HG03442 (cell line): Measurements from ENCODE around the gene KIRREL2.
"Not testable (repeated sequence)": the region's sequence is repeated elsewhere in the genome, so short reads cannot be mapped to it uniquely, and the experiment has no call there.

Experiments
- ATAC-seq: cut with Tn5 transposase; IDR thresholded peaks from one replicate; pipeline ENCODE4 v1.9.1; 2021; ENCODE audit warnings: mild to moderate bottlenecking, moderate library complexity; ENCODE audit not compliant: unreplicated experiment

Gene KIRREL2

DNA sequence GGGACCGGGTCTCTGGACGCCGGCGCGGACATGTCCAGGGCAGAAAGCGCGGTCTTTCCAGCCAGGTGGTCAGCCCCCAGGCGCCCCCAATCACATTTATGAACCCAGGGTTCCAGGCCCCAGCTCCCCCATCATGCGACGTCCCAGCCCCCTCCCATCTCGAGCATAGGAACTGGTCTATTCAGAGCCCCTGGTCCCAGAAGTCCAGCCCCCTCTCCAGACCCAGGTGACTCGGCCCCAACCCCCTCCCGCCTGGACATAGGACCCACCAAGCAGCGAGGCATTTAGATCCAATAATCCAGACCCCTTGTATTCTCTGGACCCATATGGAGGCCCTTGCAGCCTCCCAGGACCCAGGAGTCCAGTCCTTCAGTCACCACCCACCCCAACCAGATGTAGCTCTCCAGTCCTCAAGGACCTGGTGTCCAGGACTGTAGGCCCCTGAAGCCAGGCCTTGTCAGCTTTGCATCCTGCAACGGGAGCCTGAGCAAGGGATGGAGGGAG is 12.2 kb downstream of the KIRREL2 start:
- ATAC-seq = no peak

DNA sequence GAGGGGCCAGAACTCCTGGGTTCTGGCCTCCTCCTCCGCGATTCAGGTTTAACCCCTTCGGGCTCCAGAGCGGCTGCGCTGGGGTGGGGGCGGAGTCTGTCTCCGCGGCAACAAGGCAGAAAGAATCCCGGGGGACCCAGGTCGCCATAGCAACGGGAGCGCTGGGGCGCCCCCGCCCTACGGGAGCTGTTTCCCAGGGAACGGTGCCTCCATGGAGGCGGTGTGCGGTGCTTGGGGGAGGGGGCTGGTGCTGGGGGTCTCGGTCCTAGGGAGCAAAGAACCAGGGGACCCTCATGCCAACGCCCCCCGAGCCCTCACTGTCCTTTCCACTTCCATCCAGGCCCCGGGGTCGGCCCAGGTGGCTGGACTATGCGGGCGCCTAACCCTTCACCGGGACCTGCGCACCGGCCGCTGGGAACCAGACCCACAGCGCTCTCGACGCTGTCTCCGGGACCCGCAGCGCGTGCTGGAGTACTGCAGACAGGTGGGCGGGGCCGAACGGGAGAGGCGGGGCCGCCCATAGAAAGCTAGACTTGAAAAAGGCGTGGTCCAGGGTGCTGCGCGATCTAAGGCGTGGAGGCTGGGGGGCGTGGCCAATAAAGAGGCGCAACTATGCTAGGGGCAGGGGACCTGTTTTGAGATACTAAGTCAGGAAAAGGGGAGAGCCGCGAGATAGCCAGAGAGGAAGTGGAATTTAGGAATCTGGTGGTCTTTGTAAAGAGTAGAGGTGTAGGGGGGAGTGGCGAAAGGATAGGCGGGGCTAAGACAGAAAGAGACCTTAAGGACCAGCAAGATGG is 12.8 kb downstream of the KIRREL2 start:
- ATAC-seq = no peak

DNA sequence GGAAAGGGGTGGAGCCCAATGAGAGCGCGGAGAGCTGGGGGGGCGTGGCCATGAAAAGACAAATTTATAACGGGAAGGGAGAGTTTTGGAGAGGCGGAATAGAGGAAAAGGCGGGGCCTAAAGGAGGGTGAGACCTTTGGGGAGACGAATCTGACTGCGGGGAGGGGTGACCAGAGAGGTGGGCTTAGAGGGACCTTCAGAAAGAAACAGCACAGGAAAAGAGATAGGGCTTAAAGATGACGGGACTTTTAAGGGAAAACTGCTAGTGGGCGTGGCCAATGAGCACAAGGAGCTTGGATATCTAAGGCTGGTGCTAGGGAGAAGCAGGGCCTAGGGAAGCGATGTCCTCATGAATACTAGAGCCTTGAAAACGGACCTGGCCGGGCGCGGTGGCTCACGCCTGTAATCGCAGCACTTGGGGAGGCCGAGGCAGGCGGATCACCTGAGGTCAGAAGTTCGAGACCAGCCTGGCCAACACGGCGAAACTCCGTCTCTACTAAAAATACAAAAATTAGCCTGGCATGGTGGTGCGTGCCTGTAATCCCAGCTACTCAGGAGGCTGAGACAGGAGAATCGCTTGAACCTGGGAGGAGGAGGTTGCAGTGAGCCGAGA is 13.5 kb downstream of the KIRREL2 start:
- not testable (repeated sequence) for ATAC-seq

DNA sequence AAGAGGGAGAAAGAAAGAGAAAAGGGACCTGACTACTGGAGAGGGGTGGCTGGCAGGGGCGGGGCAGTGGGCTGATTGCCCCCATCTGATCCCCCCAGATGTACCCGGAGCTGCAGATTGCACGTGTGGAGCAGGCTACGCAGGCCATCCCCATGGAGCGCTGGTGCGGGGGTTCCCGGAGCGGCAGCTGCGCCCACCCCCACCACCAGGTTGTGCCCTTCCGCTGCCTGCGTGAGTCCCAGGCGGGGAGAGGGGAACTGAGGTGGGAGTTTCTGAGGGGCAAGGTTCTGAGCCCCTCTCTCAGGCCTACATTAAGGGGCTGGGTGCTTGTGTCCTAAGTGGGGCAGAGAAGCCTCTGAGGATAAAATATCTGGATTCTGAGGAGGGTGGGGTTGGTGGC is 14.1 kb downstream of the KIRREL2 start:
- no peak for ATAC-seq

DNA sequence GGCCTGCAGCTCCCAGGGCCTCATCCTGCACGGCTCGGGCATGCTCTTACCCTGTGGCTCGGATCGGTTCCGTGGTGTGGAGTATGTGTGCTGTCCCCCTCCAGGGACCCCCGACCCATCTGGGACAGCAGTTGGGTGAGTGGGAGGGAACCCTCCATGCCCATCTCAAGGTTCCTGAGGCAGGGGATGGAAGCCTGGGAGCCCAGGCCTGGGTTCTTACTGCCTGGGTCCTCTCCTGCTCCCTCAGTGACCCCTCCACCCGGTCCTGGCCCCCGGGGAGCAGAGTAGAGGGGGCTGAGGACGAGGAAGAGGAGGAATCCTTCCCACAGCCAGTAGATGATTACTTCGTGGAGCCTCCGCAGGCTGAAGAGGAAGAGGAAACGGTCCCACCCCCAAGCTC is 14.9 kb downstream of the KIRREL2 start:
- ATAC-seq = no peak

DNA sequence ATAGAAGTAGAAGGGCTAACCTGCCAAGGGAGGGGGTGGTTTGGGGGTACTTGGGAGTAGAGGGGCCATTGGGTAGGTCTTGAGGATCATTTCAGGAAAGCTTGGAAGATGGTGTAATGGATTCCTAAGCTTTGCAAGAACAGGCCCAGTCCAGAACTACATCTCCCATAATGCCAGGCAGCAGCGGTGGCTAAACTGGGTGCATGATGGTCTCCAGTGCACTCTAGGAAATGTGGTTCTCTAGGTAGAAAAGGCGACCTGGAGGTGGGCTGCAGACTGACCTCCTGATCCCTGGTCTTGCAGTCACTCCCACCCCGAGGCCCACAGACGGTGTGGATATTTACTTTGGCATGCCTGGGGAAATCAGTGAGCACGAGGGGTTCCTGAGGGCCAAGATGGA is 15.5 kb downstream of the KIRREL2 start:
- no peak for ATAC-seq

DNA sequence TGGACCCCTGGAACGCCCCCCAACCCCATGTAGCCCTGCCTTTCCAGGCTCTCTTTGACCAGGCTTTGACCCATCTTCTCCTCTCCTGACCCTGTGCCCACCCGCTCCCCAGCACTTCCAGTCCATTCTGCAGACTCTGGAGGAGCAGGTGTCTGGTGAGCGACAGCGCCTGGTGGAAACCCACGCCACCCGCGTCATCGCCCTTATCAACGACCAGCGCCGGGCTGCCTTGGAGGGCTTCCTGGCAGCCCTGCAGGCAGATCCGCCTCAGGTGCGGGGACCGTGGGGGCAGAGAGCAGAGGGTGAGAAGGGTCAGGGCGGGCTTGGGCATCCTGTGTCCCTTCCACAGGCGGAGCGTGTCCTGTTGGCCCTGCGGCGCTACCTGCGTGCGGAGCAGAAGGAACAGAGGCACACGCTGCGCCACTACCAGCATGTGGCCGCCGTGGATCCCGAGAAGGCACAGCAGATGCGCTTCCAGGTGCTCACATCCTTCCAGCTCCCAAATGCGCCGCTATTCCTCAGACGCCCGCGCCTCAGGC is 17.8 kb downstream of the KIRREL2 start:
- ATAC-seq = no peak

DNA sequence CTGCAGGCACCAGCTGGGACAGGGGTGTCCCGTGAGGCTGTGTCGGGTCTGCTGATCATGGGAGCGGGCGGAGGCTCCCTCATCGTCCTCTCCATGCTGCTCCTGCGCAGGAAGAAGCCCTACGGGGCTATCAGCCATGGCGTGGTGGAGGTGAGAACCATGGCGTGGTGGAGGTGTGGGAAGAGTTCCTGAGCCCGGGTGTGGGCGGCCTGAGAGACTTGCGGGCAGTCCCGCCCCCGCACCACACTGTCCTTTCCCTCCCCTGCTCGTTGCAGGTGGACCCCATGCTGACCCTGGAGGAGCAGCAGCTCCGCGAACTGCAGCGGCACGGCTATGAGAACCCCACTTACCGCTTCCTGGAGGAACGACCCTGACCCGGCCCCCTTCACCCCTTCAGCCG is 22.4 kb downstream of the KIRREL2 start:
- no peak for ATAC-seq

DNA sequence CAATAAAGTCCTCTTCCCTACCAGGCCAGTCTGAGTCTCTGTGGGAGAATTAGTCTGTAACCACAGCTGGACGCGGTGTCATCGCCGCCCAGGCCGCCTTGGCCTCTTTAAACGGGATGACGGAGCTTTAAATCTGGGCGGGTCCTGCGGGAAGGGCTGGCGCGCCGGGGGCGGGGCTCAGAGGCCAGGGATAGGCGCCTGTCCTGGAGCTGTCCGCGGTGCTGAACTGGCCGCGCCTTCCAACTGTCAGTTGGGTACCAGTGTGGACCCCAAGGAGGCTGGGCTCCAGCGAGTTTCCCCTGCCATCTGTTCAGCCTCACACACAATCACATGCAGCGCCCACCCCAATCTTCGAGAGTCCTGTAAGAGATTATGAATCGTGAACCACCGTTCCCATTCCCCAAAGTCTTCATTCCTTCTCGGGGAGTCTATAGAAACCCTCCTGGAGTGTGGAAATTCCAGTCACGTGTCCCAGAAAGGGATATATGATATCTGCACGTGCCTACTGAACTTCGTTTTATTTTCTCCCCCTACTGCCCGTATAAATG is 23.1 kb downstream of the KIRREL2 start:
- ATAC-seq = peak; percentile 42

DNA sequence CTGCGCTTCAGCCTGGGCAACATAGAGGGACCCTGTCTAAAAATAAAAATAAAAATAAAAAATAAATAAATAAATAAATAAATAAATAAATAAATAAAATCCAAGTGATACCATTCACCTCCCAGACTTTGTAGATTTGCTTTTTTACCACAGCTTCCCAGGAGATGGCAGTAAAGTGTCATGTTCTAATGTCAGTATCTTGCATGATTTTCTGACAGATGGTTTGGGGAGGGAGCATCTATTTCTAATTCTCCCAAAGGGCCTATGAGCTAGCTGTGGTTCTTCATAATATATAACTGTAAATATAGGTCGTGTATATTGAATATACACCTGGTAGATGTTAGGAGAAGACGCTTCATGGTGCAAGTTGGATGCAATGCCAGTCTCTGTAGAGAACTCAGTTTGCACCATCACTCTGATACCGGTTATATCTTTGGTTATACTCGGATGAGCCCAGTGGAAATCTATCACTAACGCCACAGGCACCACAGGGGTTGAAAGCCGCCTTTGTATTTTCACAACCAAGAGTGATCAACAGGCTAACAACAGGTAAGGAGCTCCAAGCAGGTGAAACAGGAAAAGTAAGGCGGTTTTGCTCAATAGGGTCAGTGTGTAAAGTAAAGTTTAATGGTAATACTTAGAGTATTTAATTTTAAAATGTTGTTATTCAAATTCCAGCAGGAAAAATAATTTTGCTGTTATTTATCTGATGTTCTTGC is 25.6 kb downstream of the KIRREL2 start:
- no peak for ATAC-seq

DNA sequence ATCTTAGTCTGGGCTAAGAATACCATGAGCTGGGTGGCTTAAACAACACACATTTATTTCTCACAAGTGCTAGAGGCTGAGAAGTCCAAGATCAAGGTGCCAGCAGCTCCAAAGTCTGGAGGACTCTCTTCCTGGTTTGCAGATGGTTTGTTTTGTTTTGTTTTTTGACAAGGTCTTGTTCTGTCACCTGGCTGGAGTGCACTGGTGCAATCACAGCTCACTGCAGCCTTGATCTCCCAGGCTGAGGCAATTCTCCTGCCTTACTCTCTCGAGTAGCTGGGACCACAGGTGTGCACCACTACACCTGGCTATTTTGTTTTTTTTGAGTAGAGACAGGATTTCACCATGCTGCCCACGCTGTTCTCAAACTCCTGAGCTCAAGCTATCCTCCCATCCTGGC is 27.2 kb downstream of the KIRREL2 start:
- no peak for ATAC-seq

DNA sequence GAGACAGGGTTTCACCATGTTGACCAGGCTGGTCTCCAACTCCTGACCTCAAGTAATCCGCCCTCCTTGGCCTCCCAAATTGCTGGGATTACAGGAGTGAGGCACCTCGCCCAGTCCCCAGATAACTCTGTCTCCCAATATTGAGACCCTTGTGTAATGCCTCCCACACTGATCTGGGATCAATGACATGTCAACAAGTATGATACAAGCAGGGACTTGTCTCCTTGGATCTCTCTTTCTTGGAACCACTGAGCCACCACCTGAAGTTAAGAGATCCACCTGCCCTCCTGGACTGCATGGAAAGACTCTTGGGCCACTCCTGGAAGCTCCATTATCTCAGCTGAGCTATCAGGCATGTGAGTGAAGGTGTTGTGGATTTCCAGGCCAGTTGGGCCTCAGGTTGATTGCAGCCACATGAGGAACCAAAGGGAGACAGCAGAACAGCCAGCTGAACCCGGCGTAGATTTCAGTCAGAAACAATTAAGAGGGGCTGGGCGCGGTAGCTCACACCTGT is 28.6 kb downstream of the KIRREL2 start:
- ATAC-seq = no peak

DNA sequence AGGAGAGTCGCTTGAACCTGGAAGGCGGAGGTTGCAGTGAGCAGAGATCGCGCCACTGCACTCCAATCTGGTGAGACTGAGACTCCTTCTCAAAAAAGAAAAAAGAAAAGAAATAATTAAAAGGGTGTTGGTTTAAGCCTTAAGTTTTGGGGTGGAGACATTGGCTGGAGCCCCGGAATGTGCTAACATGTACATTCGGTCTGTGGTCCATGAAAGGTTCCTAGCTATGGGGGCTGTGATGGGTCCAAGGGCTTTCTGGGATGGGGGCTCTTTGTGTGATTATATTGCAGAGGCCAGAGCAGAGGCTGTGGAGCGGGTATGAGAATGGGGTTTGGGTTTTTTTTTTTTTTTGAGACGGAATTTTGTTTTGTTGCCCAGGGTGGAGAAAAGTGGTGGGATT is 29.2 kb downstream of the KIRREL2 start:
- ATAC-seq = no peak

DNA sequence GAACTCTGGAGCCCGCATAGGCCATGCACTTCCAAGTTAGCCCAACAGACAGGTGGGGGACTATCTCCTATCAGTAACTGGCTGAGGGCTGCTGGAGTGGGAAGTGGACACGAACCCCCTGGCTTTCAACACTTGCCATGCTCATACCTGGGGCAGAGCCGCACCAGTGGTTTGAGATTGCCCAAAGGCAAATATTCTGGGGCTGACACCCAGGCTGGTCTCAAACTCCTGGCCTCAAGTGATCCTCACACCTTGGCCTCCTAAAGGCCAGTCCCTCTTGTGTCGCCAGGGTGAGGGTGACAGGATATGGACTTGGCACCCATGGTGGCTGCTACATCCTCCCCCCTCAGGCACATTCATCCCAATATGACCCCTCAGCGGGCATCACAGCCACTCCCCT is 30.5 kb downstream of the KIRREL2 start:
- no peak for ATAC-seq

DNA sequence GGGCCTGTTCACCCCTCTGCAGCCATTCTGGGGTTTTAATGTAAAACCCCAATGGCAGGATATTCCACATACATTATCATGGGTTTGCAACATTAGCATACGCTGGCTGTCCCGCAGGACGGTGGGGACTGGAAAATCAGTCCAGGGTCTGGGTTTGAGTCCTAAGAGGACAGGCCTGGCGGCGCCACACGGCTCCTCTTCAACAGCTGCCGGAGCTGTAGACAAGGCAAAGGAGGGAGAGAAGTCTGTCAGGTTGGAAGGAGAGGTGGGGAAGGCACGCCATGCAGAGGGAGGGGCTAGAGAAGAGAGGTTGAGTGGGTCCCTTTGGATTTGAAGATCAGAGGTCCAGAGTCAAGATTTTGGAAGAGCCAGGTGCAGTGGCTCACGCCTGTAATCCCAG is 31.7 kb downstream of the KIRREL2 start:
- no peak for ATAC-seq

DNA sequence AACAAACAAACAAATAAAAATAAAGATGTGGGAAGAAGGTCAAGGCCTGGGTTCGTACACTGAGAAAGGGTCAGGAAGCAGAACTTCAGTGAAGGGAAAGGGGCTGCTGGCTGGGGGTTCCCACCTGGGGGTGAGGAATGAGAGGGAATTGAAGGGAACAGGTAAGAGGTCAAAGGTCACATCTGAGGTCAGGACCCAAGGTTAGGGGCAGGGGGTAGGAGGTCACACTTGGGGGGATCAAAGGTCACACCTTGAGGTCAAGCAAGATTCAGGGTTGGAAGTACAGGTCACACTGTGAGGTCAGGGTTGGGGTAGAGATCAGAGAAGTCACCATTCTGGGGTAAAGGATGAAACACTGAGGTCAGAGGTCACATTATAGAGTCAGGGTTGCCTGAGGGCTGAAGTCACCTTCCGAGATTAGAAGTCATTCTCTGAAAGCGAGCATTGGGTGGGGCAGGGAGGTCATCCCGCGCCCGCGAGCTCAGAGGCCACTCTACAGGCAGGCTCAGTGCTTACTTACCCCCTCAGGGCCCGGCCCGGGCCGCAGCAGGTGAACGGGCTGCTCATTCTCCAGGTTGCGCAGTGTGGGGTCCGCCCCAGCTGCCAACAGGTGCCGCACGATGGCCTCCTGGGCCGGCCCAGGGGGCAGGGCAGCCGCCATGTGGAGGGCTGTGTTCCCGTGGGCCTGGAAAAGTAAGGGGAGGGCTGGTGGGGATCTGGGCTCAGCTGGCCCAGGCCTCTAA is 32.8 kb downstream of the KIRREL2 start:
- ATAC-seq = no peak

DNA sequence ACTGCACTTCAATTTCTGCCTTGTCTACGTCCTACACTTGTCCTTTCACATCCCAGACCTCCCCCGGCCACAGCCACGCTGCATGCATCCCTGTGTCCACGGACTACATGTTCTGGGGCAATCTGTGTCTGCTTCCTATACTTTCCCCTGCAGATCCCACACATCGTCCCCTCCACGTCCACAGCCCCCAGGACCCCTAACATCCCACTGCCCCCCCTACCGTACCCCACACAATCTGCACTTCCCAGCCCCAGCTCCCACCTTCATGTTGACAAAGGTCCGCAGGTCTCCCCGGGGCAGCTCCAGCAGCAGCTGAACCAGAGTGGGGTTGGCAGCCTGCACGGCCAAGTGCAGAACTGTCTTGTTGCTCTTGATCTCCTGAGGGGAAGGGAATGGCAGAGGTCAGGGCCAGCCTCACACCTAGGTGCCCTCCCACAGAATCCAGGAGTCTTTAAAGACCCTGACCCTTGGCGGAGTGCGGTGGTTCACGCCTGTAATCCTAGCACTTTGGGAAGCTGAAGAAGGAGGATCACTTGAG is 33.5 kb downstream of the KIRREL2 start:
- ATAC-seq = no peak

DNA sequence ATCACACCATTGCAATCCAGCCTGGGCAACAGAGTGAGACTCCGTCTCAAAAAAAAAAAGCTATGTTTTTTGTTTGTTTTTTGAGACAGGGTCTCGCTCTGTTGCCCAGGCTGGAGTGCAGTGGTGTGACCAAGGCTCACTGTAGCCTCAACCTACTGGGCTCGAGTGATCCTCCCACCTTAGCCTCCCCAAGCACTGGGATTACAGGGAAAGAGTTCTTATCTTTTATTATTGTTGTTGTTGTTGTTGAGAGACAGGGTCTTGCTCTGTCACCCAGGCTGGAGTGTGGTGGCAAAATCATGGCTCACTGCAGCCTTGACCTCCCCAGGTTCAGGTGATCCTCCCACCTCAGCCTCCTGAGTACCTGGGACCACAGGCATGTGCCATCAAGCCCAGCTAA is 35.1 kb downstream of the KIRREL2 start:
- not testable (repeated sequence) for ATAC-seq

DNA sequence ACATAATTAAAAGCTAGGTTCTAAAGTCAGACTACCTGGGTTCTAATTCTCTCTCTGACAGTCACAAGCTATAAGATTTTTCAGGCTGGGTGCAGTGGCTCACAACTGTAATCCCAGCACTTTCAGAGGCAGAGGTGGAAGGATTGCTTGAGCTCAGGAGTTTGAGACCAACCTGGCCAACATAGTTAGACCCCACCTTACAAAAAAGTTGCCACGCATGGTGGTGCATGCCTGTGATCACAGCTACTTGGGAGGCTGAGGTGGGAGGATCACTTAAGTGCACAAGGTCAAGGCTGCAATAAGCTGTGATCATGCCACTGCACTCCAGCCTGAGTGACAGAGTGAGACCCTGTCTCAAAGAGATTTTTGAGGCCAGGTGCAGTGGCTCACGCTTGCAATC is 37.6 kb downstream of the KIRREL2 start:
- no peak for ATAC-seq
